GM21367 (cell line): ENCODE results near the gene MPV17L2.
"Not testable (repeated sequence)": the region's sequence is repeated elsewhere in the genome, so short reads cannot be mapped to it uniquely, and the experiment has no call there.

Experiments used
- ATAC-seq: cut with Tn5 transposase; IDR thresholded peaks from one replicate; pipeline ENCODE4 v1.9.1; 2021; ENCODE audit not compliant: unreplicated experiment

The MPV17L2 gene

GRCh38 chr19:18190278-18190677 lies 2.7 kb upstream of the MPV17L2 start:
- ATAC-seq = no peak

GRCh38 chr19:18191640-18192062 lies 1.4 kb upstream of the MPV17L2 start:
- no peak for ATAC-seq

DNA sequence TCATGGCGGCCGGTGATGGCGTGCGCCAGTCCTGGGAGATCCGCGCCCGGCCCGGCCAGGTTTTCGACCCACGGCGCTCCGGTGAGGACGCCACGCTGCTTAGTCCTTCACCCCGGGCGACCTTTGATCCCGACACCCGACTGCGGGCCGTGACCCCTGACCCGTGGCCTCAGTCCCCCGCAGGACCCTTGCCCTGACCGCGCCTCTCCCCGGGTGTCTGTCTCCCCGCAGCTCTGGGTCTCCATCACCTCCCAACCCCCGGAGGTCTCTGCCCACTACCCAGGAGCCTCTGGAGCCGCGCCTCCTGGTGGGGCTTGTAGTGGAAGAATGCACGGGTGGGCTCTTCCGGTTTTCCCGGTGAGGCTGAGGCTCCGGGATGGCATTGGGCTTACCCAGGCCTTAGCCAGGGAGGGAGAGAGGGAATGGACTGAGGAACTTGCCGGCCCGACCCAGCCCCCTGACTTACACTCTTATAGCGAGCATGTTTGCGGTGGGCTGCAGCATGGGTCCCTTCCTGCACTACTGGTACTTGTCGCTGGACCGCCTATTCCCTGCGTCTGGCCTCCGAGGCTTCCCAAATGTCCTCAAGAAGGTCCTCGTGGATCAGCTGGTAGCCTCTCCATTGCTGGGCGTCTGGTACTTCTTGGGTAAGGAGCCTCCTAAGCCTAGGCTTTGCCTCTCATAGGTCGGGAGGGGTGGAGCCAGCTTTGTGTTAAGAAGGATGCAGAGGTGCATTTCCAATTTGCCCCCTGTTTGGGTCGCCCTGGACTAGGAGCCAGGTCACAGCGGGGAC lies 566 bp downstream of the MPV17L2 start:
- ATAC-seq = peak; percentile 10

GRCh38 chr19:18194181-18194530 lies 1.1 kb downstream of the MPV17L2 start:
- no peak for ATAC-seq

- no peak for ATAC-seq
Measured at GRCh38 chr19:18194554-18195238, 1.7 kb downstream of the MPV17L2 start.

DNA sequence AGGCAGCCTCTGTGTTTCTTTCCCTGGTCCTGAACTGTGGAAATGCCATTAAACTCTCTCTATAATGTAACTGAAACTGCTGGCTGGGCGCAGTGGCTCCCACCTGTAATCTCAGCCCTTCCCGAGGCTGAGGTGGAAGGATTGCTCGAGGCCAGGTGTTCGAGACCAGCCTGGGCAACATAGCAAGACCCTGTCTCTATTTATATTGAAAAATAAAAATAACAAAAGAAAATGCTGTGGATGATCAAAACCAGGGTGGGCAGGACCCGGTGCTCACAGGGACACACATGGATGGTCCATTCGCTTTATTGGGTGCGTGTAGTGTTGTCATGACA lies 3.5 kb downstream of the MPV17L2 start:
- no peak for ATAC-seq

DNA sequence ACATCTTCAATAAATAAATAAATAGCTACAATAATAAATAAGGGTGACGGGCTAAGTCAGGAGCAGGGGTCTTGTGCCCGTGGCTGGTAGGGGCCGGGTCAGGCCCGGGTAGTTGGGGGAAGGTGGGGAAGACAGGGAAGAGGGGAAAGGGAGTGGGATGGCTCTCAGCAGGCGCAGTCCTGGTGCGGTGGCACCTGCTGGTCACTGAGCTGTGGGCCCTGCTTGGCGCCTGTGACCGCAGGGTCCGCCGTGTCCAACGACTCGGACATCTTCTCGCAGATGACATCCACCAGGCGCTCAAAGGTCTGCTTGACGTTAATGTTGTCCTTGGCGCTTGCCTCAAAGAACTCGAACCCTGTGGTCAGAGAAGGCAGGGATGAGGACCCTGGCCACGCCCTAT lies 4.3 kb downstream of the MPV17L2 start:
- no peak for ATAC-seq

DNA sequence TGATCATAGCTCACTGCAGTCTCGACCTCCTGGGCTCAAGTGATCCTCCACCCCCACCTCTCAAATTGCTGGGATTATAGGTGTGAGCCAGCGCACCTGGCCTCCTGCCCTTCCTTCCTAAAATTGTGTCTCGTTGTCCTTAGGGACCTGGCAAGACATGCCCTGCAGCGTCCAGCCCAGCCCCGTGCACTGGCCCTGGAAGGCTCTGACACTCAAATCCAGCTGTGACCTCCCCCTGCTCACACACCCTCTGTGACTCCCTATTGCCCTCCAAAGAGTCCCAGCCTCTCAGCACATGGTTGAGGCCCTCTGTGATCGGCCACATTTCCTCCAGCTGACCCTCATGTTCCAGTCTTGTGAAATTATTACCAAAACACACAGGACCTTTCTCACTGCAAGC lies 4.9 kb downstream of the MPV17L2 start:
- no peak for ATAC-seq

GRCh38 chr19:18198374-18198773 lies 5.4 kb downstream of the MPV17L2 start:
- ATAC-seq = no peak

GRCh38 chr19:18202397-18202777 lies 9.4 kb downstream of the MPV17L2 start:
- no peak for ATAC-seq

DNA sequence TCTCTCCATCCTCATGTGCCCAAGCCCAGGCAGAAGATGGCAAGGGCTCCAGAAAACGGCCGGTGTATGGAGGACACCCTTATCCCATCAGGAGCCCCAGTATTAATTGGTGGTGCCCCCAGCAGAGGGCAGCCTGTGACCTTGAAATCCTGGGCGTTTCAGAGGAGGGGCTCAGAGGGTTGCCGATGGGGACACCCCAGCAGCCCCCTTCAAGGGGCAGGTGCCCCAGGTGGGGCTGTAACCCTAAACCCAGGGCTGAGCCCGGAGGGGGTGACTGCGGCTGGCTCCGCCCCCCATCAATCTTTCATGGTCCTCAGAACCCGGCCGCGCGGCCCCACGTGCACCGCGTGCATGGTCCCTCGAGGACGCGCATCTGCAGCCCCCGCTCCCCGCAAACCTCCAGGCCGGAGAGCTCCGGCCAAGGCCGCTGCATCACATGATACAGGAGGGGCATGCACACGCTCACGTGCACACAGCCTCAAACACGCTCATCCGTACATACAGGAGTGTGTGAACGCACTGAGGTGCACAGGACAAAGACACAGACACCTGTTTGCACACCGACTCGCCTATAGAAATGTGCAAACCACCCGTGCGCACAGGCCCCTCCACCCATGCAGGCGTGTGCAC lies 9.9 kb downstream of the MPV17L2 start:
- ATAC-seq = no peak

DNA sequence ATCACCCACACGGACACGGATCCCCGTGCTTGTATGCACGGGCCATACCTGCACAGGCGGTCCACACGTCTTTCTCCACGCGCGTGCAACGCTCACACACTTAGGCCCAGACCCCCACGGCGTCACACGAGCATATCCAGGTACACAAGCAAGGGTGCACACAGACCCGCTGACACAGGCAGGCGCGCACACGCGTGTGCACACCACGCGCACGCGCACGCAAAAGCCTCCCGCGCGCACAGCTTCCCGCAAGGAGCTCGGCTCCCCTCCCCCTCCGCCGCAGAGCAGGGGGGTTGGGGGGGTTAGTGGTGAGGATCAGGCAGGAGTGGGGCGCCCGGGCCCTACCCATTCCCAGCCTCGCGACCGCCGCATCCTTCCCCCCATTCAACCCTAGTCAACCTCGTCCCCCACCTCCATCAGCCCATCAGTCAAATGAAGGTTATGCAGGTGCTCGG lies 10.4 kb downstream of the MPV17L2 start:
- no peak for ATAC-seq

GRCh38 chr19:18203863-18204393 lies 10.9 kb downstream of the MPV17L2 start, which contains the start of gene RAB3A:
Gene RAB3A (minus strand): TSS chr19:18204042. CDS start chr19:18202740, 1,302 bp downstream.
- peak; percentile 85 for ATAC-seq

- peak; percentile 19 for ATAC-seq
Measured at GRCh38 chr19:18204394-18205199, 11.6 kb downstream of the MPV17L2 start.

GRCh38 chr19:18205200-18205892 lies 12.3 kb downstream of the MPV17L2 start:
- ATAC-seq = no peak

- no peak for ATAC-seq
Measured at GRCh38 chr19:18206018-18206417, 13.0 kb downstream of the MPV17L2 start.

GRCh38 chr19:18208098-18208951 lies 15.3 kb downstream of the MPV17L2 start:
- ATAC-seq = no peak

DNA sequence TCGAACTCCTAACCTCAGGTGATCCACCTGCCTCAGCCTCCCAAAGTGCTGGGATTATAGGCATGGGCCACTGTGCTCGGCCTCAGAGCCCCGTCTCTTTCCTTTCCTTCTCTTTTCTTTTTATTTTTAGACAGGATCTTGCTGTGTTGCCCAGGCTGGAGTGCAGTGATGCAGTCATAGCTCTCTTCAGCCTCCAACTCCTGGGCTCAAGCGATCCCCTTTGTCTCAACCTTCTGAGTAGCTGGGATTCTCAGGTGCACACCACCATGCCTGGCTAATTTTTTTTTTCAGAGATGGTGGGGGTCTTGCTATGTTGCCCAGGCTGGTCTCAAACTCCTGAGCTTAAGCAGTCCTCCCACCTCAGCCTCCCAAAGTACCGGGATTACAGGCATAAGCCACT lies 16.9 kb downstream of the MPV17L2 start:
- ATAC-seq = not testable (repeated sequence)

GRCh38 chr19:18211683-18212082 lies 18.7 kb downstream of the MPV17L2 start:
- ATAC-seq = no peak
